ENCODE results near the gene RP9.

RP9 gene

DNA sequence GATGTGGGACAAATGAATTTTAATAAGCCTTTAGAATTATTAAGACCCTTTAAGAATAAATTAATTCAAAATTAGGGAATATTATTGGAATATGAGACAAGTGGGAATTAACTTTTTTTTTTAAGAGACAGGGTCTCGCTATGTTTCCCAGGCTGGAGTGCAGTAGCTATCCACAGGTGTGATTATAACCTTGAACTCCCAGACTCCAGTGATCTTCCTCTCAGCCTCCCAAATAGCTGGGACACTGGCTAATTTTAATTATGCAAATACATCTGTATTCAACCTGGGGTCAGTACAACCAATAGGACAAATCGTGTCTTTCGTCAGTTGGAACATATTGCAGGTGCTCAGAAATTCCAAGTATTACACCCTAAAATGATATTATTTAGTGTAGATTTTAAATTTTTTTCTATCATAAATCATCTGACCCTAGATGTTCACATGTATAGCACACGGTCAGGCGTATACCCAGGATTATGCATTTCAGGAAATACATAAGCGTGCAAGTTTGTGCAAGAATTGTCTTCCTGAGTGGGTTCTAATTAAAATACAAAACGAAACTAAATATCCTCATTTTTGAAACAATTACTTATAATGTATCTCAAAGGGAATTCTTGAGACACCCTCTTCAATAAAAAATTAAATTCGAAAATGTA, 47.8 kb downstream of the RP9 start:
- no peak for DNase-seq

DNA sequence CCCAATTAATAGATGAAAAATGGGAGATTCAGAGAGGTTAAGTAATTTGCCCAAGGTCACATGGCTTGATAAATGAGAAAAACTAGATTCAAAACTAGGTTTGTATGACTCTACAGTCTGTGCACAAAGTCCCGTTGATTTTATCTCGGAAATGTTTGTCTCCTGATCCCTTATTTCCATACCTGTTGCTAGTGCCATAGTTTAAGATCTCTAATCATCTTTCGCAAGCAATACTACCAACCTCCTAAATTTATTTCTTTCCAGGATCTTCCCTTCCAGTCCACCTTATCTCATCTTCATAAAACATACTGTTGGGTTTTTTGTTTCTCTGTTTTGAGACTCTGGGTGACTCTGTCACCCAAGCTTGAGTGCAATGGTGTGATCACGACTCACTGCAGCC, 49.6 kb downstream of the RP9 start:
- no peak for DNase-seq

DNA sequence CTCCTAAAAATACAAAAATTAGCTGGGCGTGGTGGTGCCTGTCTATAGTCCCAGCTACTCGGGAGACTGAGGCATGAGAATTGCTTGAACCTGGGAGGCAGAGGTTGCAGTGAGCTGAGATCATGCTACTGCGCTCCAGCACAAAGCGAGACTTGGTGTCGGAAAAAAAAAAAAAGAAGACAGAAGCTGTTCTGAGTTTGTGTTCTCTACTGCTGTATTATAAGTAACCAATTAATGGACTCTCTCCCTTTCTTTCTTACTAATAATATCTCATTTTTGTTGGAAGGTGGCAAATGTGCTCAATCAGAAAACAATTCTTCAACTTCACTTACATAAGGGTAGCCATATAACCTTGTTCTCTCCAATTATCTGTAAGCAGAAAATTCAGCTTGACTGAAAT, 54.0 kb downstream of the RP9 start:
- DNase-seq, result no peak

DNA sequence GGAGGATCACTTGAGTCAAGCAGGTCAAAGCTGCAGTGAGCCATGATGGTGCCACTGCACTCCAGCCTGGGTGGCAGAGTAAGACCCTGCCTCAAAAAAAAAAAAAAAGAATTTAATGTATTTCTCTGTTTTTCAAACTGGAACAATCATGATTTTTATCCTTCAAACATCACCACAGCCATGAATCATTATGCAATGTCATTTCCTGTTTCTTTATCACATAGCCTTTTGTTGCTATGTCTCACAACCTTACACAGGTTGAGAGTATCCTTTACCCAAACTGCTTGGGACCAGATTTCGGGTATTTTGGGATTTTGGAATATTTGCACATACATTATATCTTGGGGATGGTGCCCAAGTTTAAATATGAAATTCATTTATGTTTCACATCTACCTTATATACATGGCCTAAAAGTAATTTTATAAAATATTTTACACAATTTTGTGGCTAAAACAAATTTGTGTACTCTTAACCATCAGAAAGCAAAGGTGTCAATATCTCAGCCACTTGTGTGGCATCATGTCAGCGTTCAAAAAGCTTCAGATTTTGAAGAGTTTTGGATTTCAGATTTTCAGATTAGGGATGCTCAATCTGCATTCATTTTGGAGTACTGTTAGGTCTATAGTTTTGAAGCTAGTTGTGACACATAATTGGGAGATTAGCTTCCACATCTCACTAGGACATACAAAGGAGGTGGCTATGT, 54.8 kb downstream of the RP9 start:
- DNase-seq, result no peak

DNA sequence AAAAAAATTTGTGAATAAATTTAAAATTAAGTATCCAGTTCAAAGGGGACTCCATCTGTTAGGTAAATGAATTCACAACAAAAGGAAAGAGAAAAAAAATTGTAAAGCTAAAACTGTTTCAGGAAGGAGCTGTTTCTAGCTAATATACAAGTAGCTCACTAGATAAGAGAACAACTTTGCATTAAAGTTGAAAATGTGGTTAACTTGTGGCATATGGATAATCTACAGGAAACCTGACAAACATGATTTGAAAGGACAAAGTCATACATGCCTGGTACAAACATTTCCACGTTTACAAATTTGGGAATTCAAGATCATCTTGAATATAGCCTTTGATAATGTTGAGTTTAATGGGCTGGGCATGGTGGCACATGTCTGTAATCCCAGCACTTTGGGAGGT, 55.5 kb downstream of the RP9 start:
- no peak for DNase-seq

DNA sequence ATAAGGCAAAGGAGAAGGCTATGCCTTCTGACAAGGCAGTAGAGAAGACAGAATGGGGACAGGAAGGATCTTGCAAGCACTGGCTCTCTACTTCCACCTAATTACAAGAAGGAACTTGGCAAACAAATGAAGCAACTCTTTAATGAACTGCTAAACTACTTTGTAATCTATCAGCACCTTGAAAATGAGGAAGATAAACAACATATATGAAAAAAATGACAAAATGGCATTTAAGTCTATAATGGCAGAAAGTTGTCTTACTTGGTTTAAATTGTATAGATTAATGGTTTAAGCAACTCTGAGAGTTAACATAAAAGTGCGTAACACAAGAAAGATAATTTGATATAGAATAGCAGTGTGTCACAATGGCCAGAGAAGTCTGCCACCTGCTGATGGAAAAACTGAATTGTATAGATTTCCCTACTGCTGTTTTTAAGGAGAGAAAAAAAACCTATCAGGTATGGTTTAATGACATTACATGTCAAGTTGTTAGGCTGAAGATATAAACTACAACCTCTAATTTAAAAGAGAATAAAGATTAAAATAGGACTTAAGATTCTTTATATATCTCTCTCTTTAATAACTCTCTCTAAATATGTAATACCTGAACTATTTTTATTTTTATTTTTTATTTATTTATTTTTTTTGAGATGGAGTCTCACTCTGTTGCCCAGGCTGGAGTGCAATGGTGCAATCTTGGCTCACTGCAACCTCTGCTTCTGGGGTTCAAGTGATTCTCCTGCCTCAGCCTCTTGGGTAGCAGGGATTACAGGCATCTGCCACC, 58.5 kb downstream of the RP9 start:
- peak; percentile 17 for DNase-seq

DNA sequence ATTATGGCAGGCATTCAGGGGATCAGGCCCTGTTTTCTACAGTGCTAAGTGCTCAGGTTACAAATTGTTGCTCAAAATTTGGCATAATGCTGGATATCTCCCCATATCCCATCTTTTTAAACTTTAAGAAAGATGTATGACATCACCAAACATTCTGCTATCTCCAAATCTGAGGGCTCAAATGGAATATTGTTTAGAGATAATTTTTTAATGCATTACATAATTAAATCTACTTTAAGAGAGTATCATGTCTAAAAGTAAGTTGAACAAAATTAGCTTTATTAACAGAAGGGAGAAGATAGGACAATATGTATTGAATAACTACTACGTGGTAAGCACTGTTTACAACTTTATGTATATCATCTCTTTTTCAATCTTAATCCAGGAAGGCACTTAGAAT, 60.5 kb downstream of the RP9 start:
- no peak for DNase-seq

DNA sequence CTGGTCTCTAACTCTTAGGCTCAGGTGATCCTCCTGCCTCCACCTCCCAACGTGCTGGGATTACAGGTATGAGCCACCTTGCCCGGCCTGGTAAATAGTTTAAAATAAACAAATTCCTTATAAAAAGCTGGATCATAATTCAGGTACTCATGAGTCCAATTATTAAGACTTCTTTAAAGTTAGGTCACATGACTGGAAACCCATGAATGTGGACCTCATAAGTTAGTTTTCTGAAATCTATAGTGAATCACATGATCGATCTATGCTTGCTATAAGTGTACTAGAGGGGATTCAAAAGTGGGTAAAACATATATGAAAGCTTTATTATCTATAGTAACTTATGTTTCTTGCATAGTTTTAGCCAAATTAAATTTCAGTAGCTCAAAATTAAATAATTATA, 60.9 kb downstream of the RP9 start:
- no peak for DNase-seq

DNA sequence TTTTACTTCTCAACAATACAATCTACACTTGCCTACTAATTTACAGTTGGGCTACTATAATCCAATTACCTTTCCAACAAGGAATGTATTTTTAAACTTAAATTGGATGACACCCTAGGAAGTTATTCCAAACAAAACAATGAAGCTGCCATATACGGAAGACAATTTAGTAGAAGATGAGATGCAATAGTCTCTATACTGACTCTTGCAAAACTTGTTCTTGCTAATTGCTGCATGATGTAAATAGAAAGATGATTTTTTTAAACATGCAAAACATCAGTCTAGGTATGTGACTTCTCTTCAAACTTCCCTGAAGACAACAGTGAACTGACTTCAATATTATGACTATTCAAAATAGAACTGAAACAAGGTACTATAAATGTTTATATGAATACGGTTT, 64.2 kb downstream of the RP9 start:
- DNase-seq, result no peak

All from COR-L47 (cell line).